GM18526 (cell line): ENCODE results near the gene DZIP1L.

Experiments used
- POLR2A ChIP-seq: IDR thresholded peaks from 3 replicates; pipeline ENCODE4 v1.6.1; 2011; ENCODE audit not compliant: insufficient read length; ENCODE audit errors: extremely low read depth

Gene DZIP1L

GRCh38 chr3:138060792-138061191 lies 54.6 kb downstream of the DZIP1L start:
- no peak for TF ChIP-seq POLR2A

- no peak for TF ChIP-seq POLR2A
These were observed 56.1 kb downstream of the DZIP1L start for GRCh38 chr3:138059261-138059660.

DNA sequence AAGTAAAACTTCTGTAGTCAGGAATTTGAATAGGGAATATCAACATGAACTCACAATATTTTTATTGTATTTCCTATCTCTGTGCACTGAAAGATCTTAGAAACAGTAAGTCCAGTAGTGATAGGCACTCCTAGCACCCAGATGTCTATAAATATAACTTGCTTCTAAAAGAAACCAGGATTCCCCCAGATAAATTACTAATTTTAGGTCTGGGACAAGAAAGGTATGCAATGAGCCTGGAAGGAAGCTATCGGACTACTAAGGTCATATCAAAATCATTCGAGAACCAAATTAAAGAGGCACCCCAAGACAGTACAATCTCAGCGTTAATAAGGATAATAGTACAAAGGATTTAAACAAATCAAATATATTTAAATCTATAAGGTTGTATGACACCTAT lies 58.0 kb downstream of the DZIP1L start:
- TF ChIP-seq POLR2A, result no peak

DNA sequence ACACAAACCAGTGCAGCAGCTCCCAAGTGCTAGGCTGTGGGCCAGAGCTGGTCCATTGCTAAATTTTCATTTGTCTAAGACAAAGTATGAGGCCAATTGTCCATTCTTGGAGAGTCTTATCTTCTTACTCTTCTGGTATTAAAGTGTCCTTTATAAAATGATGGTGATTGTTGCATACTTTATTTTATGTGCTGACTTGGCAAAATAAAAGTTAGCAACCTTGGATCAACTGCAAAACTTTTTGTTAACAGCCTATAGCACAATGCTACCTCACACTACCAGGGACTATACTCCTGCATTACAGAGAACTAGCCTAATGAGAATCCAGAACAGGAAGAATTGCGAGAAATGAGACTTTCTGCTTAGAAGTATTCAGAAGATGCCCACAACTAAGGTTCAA lies 61.4 kb downstream of the DZIP1L start:
- no peak for TF ChIP-seq POLR2A

DNA sequence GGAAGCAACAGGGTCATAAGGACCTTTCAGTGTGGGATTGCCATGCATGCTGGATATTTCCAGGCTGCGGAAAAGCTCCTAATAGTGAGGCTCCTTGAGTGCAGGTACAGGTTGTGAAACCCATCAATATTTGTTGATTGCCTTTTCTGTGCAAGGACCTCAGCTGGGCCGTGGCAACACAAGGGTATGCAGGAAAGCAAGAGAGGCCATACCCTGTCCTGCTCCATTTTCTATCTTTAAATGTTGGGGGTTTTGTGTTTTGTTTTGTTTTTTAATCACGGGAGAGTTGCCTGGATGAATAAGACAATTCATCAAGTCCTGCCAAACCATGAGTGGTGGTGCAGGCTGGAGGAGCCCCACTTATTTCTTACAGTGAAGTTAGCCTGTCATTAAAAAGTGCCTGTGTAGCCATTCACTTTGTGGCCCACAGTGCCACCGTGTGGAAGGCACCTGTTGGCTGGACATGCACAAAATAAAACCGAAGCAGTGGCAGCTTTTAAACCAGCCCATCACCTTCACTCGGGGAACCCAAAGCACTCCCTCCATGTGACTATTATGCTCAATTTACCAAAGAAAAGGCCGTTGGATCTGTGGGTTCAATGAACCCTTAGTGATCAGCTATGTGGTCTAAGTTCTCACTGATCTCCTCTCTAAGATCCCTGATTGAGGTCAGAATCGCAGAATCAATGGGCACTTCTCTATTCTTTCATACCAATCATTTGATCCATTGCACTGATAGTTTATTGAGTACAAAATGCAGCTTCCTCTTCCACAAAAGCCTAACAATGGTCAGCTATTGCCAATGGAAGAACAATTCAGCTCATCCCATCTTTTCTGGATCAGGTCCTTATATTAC lies 63.2 kb downstream of the DZIP1L start:
- no peak for TF ChIP-seq POLR2A

GRCh38 chr3:138049157-138049919 lies 66.1 kb downstream of the DZIP1L start:
- TF ChIP-seq POLR2A, result no peak

GRCh38 chr3:138047596-138048158 lies 67.7 kb downstream of the DZIP1L start:
- TF ChIP-seq POLR2A, result no peak

- no peak for TF ChIP-seq POLR2A
These were observed 68.5 kb downstream of the DZIP1L start for GRCh38 chr3:138046955-138047354.

DNA sequence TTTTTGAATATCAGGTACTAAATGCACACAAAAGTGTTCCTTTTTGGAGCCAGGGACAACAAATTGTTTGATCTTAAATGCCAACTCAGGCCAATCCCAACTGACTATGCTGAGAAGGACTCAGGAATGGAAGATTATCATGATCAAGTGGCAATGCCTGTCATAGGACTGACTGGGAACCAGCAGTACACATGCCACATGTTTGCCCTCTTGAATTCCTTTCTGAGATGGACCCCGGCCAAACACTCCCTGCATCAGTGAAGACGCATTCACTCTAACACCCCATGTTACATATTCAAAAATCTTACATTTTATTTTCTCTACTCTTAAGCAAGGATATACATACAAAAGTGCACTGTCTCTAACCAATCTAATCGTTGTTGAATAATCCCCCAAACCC lies 69.3 kb downstream of the DZIP1L start:
- TF ChIP-seq POLR2A, result no peak

DNA sequence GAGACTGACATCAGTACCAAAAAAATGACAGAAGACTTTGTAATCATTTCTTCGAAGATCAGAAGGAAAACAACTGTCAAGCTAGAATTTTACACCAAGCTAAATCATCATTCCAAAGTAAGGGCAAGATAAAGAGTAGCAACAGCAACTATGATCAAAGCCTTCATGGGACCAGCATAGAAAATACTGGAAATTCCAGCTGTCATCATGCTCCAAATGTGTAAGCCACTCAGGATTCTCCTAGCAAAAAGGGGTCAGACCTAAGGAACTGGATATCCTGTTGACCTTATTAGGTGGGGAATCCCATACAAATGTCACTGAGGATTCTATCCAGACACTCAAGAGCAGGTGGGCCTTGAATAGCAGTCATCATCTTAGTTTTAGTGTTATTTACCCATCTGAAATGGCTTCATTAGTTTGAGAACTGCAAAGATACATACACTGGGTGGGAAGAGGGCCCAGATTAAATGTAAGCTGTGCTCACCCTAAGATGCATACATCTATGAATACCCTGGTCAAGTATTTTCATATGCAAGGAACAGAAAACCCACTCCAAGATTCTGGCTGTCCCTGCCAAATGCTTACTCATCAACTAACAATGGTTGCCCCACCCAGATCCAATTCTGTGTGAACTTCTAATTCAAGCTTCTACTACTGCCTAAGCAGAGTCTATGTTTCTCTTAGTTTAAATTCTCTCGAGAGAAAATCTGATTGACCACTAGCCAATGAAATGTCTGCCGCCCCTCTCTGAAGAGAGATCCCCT lies 72.0 kb downstream of the DZIP1L start:
- no peak for TF ChIP-seq POLR2A

DNA sequence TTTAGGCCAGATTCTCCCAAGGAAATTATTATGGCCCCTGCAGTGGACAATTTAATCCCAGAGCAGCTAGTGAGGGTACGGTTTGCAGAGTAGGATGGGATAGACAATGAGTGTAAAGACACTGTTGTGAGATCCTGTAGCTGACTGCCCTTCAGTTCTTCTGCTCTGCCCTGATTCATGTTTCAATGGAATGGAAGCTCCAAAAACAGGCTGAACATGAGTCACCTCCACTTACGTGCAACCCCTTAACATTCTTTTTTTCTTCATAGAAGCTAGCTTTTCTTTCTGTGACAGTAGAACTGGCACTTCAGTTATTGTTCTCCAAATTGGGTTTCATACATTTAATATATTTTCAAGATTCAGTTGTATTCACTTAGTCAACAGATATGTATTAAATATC lies 73.4 kb downstream of the DZIP1L start:
- no peak for TF ChIP-seq POLR2A

- no peak for TF ChIP-seq POLR2A
These were observed 76.5 kb downstream of the DZIP1L start for GRCh38 chr3:138038725-138039462.

DNA sequence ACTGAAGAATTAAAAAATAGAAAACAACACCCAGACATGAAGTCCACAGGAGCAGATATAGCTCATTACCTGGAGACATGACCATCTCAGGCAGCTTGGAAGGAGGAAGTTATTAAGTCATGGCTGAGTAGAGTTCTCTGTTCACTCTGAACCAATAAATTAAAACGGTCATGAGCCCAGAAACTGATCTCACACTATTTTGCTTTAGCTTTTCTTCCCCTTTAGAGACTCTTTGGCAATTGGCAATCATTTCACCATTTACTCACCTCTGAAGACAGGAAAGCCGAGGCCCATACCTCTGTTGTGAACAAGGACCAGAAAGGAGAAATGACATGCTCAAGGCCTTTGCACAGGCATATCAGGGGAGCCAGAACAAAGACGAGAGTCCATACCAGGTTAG lies 78.8 kb downstream of the DZIP1L start:
- no peak for TF ChIP-seq POLR2A

DNA sequence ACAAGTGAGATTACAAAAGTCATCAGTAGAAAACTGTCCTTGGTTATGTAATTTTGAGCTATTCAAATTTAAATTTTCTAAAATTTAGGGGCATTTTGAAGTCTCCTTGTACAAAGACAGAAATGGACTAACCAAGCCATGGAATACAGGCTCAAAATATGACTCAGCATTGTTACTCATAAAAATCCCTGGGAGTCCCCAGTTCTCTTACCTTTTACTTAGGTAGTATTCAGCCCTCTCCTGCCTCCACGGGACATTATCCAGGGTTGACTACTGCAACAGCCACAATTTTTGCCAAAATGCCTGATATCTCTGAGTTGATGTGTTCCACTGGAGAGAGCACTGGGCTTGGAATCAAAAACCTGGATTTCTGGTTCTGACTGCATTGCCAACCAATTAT lies 80.5 kb downstream of the DZIP1L start:
- TF ChIP-seq POLR2A, result no peak

GRCh38 chr3:138033202-138033691 lies 82.2 kb downstream of the DZIP1L start:
- TF ChIP-seq POLR2A, result no peak

DNA sequence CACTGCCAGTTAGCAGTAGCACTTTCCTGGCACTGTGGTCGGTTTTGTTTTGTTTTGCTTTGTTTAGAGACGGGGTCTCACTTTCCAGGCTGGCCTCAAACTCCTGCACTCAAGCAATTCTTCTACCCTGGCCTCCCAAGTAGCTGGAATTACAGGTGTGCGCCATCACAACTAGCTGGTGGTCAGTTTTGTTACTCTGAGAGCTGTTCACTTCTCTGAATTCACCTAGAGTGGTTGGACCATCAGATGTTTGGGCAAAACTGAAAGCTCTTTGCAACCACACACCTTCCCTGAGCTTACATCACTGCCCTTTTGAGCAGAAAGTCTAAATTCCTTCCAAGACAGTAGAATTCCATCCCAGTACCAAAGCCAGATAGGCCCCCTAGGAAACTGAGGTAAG lies 82.8 kb downstream of the DZIP1L start:
- no peak for TF ChIP-seq POLR2A
